PC-3 (cell line): ENCODE results near the gene DIP2A. TPM values are rescaled to one million over a fixed set of nuclear protein-coding genes. Genes with fewer than 3 reads are reported as not detected.

Source experiments
- ATAC-seq: fragments of 200-7000 bp; cut with Tn5 transposase; 2 replicates; pipeline ENCODE4 v1.9.1; 2020; ENCODE audit warnings: mild to moderate bottlenecking, moderate library complexity
- BruUV-seq: library from RNA; stranded (reverse); fragments of 400-500 nt; replicated peaks from 2 replicates; lab custom pipeline; 2021; lab: Mats Ljungman, UMichigan
- CTCF ChIA-PET: fragments of 300-600 bp; sonication (Branson Sonifier 250); formaldehyde crosslinking; loops from one replicate; lab custom pipeline; 2022; ENCODE audit warnings: antibody characterized with exemption; lab: Charles Lee
- POLR2A ChIA-PET: fragments of 300-600 bp; sonication (Branson Sonifier 250); formaldehyde crosslinking; loops from one replicate; lab custom pipeline; 2022; ENCODE audit warnings: antibody characterized with exemption; ENCODE audit not compliant: unreplicated experiment; lab: Charles Lee
- DNase-seq: peaks from one replicate; pipeline ENCODE4 v3.0.0-alpha.2; 2015
- H2AFZ ChIP-seq: fragments of 300-600 bp; sonication (generic); 2 replicates; pipeline ENCODE4 v1.6.0; 2016; ENCODE audit warnings: antibody characterized with exemption, low read length
- H3F3A ChIP-seq: fragments of 300-600 bp; sonication (generic); one replicate; pipeline ENCODE4 v1.6.0; 2017; ENCODE audit warnings: antibody characterized with exemption, low read length, control low read depth, mild to moderate bottlenecking; ENCODE audit not compliant: unreplicated experiment
- H3K27ac ChIP-seq: fragments of 300-600 bp; sonication (generic); 2 replicates; pipeline ENCODE4 v1.5.1; 2016; ENCODE audit warnings: mild to moderate bottlenecking, low read length
- H3K27me3 ChIP-seq: fragments of 300-600 bp; sonication (generic); 2 replicates; pipeline ENCODE4 v1.6.1; 2016; ENCODE audit warnings: low read length, mixed read lengths
- H3K36me3 ChIP-seq: fragments of 300-600 bp; sonication (generic); 2 replicates; pipeline ENCODE4 v1.6.1; 2016; ENCODE audit warnings: low read depth, mixed run types, low read length, mixed read lengths
- H3K4me1 ChIP-seq: fragments of 300-600 bp; sonication (generic); 2 replicates; pipeline ENCODE4 v1.5.1; 2016; ENCODE audit warnings: low read length; ENCODE audit not compliant: insufficient read depth
- H3K4me2 ChIP-seq: fragments of 300-600 bp; sonication (generic); 2 replicates; pipeline ENCODE4 v1.6.0; 2016; ENCODE audit warnings: low read length
- H3K4me3 ChIP-seq: fragments of 300-600 bp; sonication (generic); 2 replicates; pipeline ENCODE4 v1.5.1; 2016; ENCODE audit warnings: mild to moderate bottlenecking, low read length, mixed read lengths
- H3K79me2 ChIP-seq: fragments of 300-600 bp; sonication (generic); 2 replicates; pipeline ENCODE4 v1.6.1; 2017; ENCODE audit warnings: low read length, mixed read lengths
- H3K9ac ChIP-seq: fragments of 300-600 bp; sonication (generic); 2 replicates; pipeline ENCODE4 v1.6.0; 2016; ENCODE audit warnings: mild to moderate bottlenecking, low read length
- H3K9me2 ChIP-seq: fragments of 300-600 bp; sonication (generic); replicated peaks from 2 replicates; pipeline ENCODE4 v1.6.1; 2016; ENCODE audit warnings: mixed run types, low read length, mixed read lengths
- H3K9me3 ChIP-seq: fragments of 300-600 bp; sonication (generic); 2 replicates; pipeline ENCODE4 v1.6.1; 2016; ENCODE audit warnings: low read length, mixed read lengths
- H4K20me1 ChIP-seq: fragments of 300-600 bp; sonication (generic); 2 replicates; pipeline ENCODE4 v1.6.1; 2016; ENCODE audit warnings: low read length, mixed read lengths
- EZH2 ChIP-seq: fragments of 300-600 bp; sonication (generic); IDR thresholded peaks from one replicate; pipeline ENCODE4 v1.6.1; 2017; ENCODE audit warnings: antibody characterized with exemption, mild to moderate bottlenecking, low read length; ENCODE audit not compliant: unreplicated experiment
- EZH2phosphoT487 ChIP-seq: fragments of 300-600 bp; sonication (generic); IDR thresholded peaks from 2 replicates; pipeline ENCODE4 v1.6.1; 2018; ENCODE audit warnings: mild to moderate bottlenecking, antibody characterized with exemption, low read length, borderline replicate concordance
- intact Hi-C: fragments of 100-400 bp; cut with micrococcal nuclease; formaldehyde crosslinking; loops from 2 replicates; pipeline ENCODE4 v1.9.0; 2023
- total RNA-seq: library from RNA; depleted of rRNA; stranded (reverse); fragments of >200 nt; gene quantifications from 2 replicates; pipeline ENCODE4 v1.2.3, GENCODE V29; 2014
- TF ChIP-seq, protein P1 (sequence below): fragments of 300-600 bp; sonication (generic); conservative IDR thresholded peaks from 2 replicates; pipeline ENCODE4 v1.5.1; 2017; ENCODE audit warnings: antibody characterized with exemption, low read depth, mild to moderate bottlenecking, low read length

The DIP2A gene
- total RNA-seq, 1 experiment from 2014 or later, result 23.7 TPM

GRCh38 chr21:46492851-46493250 is 34.2 kb downstream of the DIP2A start:
- Histone ChIP-seq H2AFZ (no peak overlapping the region), H3K9ac (no peak overlapping the region), H3K4me2 (no peak overlapping the region), H4K20me1 (no peaks in the 10 kb centered on the region), H3K79me2 (no peaks in the 10 kb centered on the region), H3K27me3 (no peaks in the 10 kb centered on the region), H3K36me3 (peaks cover 30% of the 10 kb centered on the region), H3K9me3 (no peaks in the 10 kb centered on the region), H3K4me3 (no peak overlapping the region), H3K9me2 (no peaks in the 10 kb centered on the region), H3K27ac (no peak overlapping the region), H3F3A (no peaks in the 10 kb centered on the region), H3K4me1 (peaks cover 3% of the 10 kb centered on the region)
- no TSS peak for BruUV-seq
- CTCF ChIA-PET, result no interaction called here
- POLR2A ChIA-PET, result no interaction called here
- no peak for ATAC-seq
- DNase-seq, result no peak
- intact Hi-C loops, result no loop called here
- TF ChIP-seq EZH2 (no peak), EZH2phosphoT487 (no peak)
- TF ChIP-seq, protein P1, sequence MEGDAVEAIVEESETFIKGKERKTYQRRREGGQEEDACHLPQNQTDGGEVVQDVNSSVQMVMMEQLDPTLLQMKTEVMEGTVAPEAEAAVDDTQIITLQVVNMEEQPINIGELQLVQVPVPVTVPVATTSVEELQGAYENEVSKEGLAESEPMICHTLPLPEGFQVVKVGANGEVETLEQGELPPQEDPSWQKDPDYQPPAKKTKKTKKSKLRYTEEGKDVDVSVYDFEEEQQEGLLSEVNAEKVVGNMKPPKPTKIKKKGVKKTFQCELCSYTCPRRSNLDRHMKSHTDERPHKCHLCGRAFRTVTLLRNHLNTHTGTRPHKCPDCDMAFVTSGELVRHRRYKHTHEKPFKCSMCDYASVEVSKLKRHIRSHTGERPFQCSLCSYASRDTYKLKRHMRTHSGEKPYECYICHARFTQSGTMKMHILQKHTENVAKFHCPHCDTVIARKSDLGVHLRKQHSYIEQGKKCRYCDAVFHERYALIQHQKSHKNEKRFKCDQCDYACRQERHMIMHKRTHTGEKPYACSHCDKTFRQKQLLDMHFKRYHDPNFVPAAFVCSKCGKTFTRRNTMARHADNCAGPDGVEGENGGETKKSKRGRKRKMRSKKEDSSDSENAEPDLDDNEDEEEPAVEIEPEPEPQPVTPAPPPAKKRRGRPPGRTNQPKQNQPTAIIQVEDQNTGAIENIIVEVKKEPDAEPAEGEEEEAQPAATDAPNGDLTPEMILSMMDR, result no peak

DNA sequence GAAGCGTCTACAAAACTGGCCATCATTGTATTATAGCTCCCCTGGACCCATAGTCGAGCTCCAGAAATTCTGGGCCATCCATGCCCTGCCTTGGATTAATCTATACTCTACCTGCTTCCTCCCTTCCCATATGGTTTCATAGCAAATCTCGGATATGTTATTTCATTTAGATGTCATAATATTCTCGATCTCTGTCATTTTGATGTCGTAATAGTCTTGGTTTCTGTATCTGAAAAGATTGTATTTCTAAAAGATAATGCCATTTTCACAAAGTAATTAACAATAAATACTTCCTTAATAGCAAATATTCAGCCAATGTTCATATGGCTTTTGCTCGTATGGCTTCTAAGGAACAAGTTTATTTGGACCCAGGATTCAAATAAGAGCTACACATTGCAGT is 35.1 kb downstream of the DIP2A start:
- Histone ChIP-seq H3K9ac (no peak overlapping the region), H3F3A (no peaks in the 10 kb centered on the region), H3K4me3 (no peak overlapping the region), H3K9me2 (no peaks in the 10 kb centered on the region), H3K9me3 (no peaks in the 10 kb centered on the region), H3K4me2 (no peak overlapping the region), H2AFZ (no peak overlapping the region), H3K79me2 (no peaks in the 10 kb centered on the region), H3K27ac (no peak overlapping the region), H3K4me1 (peaks cover 13% of the 10 kb centered on the region), H4K20me1 (no peaks in the 10 kb centered on the region), H3K27me3 (no peaks in the 10 kb centered on the region), H3K36me3 (peaks cover 33% of the 10 kb centered on the region)
- TF ChIP-seq, protein P1, result no peak
- no peak for TF ChIP-seq EZH2phosphoT487
- no peak for TF ChIP-seq EZH2
- POLR2A ChIA-PET, result no interaction called here
- CTCF ChIA-PET, result no interaction called here
- no TSS peak for BruUV-seq
- intact Hi-C loops, result no loop called here
- ATAC-seq (no peak), DNase-seq (no peak)

GRCh38 chr21:46498335-46499050 is 39.8 kb downstream of the DIP2A start:
- ChIA-PET CTCF (no interaction called here), POLR2A (no interaction called here)
- Histone ChIP-seq H3K27ac (peak overlapping the region; percentile 48), H3K4me3 (no peak overlapping the region), H4K20me1 (no peaks in the 10 kb centered on the region), H3K9me3 (no peaks in the 10 kb centered on the region), H3K27me3 (no peaks in the 10 kb centered on the region), H3K79me2 (no peaks in the 10 kb centered on the region), H3K36me3 (peaks cover 33% of the 10 kb centered on the region), H3K4me2 (peak overlapping the region; percentile 49), H3K9me2 (no peaks in the 10 kb centered on the region), H3K4me1 (peaks cover 40% of the 10 kb centered on the region), H3K9ac (no peak overlapping the region), H2AFZ (no peak overlapping the region), H3F3A (no peaks in the 10 kb centered on the region)
- peak; percentile 81 for DNase-seq
- intact Hi-C loops, result no loop called here
- ATAC-seq, result peak; percentile 76
- no TSS peak for BruUV-seq
- TF ChIP-seq, protein P1, result no peak
- TF ChIP-seq EZH2phosphoT487 (peak; percentile 51; the same call in 1 of the 2 replicates), EZH2 (no peak)
